GM06990 (cell line): ENCODE data around the gene GNA12.
"Not testable (repeated sequence)": the region's sequence is repeated elsewhere in the genome, so short reads cannot be mapped to it uniquely, and the experiment has no call there.

ENCODE experiments used
- DNase-seq: peaks from one replicate; pipeline ENCODE4 v3.0.0-alpha.2; 2011; ENCODE audit not compliant: insufficient read length; ENCODE audit errors: extremely low read depth
- H3K27me3 ChIP-seq: replicated peaks from 2 replicates; pipeline ENCODE4 v1.6.0; 2011; ENCODE audit warnings: low read length; ENCODE audit not compliant: control insufficient read depth, insufficient read depth
- H3K36me3 ChIP-seq: 2 replicates; pipeline ENCODE4 v1.5.1; 2011; ENCODE audit warnings: low read length; ENCODE audit not compliant: control insufficient read depth, insufficient read depth
- H3K4me3 ChIP-seq: replicated peaks from 2 replicates; pipeline ENCODE4 v1.5.1; 2011; ENCODE audit warnings: low read depth, mild to moderate bottlenecking, control low read depth, low read length
- TF ChIP-seq, protein P1 (sequence below): IDR thresholded peaks from 2 replicates; pipeline ENCODE4 v1.5.1; 2011; ENCODE audit warnings: low read length, control low read depth, mild to moderate bottlenecking, inconsistent platforms; ENCODE audit not compliant: insufficient read depth, poor library complexity, severe bottlenecking

Gene GNA12

DNA sequence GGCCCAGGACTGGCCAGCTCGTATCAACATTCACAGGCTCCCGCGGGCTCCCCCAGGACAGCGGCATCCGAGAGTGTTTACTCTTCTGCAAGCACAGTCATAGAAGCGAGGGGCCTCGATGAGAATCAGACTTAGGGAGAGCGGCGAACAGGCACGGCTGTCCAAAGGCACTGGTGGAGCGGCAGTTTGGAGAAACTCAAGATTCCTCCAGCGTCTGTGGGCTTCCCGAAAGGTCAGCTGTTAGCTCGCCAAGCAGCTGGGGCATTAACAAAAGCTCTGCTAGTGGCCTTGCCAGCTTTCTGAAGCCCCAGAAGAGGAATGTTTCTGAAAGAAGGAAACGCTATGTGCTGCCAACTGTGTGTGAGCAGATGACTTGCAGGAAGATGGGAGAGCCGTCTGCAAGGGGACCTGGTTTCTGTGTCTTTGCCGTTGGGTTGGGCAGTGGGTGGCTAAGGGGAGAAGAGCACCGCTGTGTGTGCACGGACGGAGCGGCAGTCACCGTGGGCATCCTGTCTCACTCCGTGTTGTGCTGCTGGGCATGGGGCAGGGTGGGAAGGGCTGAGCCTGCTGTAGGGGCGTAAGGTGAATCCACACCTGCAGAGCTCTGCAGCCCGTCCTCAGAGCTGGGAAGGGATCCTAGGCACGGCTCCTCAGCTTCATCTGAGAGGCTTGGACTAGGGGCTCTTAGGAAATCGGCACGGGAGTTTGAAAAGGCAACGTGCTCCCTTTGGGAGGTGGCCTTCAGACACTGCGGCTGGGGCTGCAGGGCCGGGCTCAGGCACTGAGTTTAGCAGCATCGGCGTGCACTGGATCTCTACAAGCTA lies 114.0 kb downstream of the GNA12 start:
- DNase-seq = no peak
- Histone ChIP-seq H3K27me3 (no peaks in the 10 kb centered on the region), H3K36me3 (peaks cover 7% of the 10 kb centered on the region), H3K4me3 (no peak overlapping the region)
- TF ChIP-seq, protein P1, sequence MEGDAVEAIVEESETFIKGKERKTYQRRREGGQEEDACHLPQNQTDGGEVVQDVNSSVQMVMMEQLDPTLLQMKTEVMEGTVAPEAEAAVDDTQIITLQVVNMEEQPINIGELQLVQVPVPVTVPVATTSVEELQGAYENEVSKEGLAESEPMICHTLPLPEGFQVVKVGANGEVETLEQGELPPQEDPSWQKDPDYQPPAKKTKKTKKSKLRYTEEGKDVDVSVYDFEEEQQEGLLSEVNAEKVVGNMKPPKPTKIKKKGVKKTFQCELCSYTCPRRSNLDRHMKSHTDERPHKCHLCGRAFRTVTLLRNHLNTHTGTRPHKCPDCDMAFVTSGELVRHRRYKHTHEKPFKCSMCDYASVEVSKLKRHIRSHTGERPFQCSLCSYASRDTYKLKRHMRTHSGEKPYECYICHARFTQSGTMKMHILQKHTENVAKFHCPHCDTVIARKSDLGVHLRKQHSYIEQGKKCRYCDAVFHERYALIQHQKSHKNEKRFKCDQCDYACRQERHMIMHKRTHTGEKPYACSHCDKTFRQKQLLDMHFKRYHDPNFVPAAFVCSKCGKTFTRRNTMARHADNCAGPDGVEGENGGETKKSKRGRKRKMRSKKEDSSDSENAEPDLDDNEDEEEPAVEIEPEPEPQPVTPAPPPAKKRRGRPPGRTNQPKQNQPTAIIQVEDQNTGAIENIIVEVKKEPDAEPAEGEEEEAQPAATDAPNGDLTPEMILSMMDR = no peak

GRCh38 chr7:2729031-2729892 lies 114.8 kb downstream of the GNA12 start:
- Histone ChIP-seq H3K27me3 (no peaks in the 10 kb centered on the region), H3K36me3 (peaks cover 7% of the 10 kb centered on the region), H3K4me3 (no peak overlapping the region)
- TF ChIP-seq, protein P1 = no peak
- DNase-seq = no peak

DNA sequence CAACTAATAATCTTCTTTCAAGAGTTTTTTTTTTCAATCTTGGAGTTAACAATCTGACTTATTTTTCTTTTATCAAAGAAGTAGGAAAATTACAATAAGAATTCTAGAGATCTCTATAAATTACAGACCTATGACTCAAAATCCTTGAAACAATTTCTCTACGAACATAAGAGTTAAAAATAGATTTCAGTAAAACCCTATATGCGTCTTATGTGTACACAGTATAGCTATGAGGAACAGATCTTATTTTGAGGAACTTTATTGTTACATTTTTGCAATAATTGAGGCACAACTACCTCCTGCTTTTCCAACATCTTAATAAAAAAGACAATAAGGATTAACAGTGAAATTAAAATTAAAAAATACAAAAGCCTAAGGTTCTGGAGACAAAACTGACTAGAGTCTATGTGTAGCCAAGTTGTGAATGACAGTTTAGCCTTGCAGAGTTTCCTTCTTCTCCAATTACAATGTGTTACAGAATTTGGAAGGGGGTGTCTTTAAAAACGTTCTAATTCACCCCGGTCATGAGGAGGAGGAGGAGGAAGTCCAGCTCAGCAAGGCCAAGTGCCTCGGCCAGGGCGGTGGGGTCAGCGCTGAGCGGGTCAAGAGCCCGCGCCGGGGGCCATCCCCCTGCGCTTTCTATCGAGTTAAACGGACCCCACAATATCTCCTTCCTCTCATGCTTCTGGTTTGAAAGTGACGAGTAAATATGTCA lies 115.6 kb downstream of the GNA12 start:
- Histone ChIP-seq H3K27me3 (no peaks in the 10 kb centered on the region), H3K36me3 (peaks cover 7% of the 10 kb centered on the region), H3K4me3 (no peak overlapping the region)
- DNase-seq = no peak
- TF ChIP-seq, protein P1 = no peak

DNA sequence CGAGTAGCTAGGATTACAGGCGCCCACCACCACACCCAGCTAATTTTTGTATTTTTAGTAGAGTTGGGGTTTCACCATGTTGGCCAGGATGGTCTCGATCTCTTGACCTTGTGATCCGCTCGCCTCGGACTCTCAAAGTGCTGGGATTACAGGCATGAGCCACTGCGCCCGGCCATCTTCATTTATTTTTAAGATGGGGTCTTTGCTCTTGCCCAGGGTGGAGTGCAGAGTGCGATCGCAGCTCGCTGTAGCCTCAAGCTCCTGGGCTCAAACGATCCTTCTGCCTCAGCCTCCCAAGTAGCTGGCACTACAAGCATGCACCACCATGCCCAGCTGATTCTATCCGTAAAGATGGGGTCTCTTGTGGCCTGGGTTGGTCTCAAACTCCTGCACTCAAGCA lies 116.9 kb downstream of the GNA12 start:
- H3K4me3 ChIP-seq, DNase-seq, H3K36me3 ChIP-seq, H3K27me3 ChIP-seq: not testable (repeated sequence)

DNA sequence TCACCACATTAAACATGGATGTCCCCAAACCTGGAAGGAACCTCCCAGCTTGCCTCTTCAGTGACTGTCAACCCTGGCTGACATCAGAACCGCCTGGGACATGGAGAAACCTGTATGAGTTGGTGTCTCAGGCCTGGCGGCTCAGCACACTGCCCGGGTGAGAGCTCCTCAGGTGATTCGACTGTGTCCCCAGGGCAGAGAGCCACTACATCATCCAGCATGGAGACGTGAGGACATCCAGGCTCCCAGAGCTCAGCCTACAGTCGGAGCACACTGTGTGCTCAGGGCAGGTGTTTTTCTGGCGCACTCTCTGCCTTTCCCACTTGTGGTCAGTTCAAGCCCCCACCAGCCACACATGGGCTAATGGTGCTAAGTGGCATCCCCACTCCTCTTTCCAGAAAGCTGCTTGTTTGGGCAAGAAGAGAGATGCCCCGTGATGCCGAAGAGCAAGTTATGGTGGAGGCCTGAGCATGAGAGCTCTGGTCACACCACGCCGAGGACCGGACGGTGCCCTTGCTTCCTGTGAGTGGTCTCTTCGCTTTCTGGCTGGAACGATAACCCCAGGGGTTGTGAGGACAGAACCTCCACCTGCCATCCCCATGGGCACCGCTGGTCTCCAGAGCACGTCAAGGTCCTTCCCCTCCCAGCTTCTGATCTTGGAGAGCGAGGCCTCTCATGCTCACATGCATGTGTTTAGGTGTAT lies 117.6 kb downstream of the GNA12 start:
- DNase-seq = no peak
- no peaks in the 10 kb centered on the region for H3K27me3 ChIP-seq
- H3K4me3 ChIP-seq = no peak overlapping the region
- TF ChIP-seq, protein P1 = no peak
- peaks cover 6% of the 10 kb centered on the region for H3K36me3 ChIP-seq
